ENCODE data around the gene IGSF8.

IGSF8 gene

GRCh38 chr1:160085686-160086455 is 12.5 kb downstream of the IGSF8 start:
- peak; percentile 73 to 75 for DNase-seq

GRCh38 chr1:160084771-160085321 is 13.6 kb downstream of the IGSF8 start:
- no peak for DNase-seq

DNA sequence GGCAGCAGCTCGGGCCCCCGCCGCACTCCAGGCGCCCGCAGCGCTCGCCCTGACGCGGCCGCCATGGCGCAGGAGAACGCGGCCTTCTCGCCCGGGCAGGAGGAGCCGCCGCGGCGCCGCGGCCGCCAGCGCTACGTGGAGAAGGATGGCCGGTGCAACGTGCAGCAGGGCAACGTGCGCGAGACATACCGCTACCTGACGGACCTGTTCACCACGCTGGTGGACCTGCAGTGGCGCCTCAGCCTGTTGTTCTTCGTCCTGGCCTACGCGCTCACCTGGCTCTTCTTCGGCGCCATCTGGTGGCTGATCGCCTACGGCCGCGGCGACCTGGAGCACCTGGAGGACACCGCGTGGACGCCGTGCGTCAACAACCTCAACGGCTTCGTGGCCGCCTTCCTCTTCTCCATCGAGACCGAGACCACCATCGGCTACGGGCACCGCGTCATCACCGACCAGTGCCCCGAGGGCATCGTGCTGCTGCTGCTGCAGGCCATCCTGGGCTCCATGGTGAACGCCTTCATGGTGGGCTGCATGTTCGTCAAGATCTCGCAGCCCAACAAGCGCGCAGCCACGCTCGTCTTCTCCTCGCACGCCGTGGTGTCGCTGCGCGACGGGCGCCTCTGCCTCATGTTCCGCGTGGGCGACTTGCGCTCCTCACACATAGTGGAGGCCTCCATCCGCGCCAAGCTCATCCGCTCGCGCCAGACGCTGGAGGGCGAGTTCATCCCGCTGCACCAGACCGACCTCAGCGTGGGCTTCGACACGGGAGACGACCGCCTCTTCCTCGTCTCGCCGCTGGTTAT is 14.2 kb downstream of the IGSF8 start:
- peak; percentile 75 to 77 for DNase-seq

DNA sequence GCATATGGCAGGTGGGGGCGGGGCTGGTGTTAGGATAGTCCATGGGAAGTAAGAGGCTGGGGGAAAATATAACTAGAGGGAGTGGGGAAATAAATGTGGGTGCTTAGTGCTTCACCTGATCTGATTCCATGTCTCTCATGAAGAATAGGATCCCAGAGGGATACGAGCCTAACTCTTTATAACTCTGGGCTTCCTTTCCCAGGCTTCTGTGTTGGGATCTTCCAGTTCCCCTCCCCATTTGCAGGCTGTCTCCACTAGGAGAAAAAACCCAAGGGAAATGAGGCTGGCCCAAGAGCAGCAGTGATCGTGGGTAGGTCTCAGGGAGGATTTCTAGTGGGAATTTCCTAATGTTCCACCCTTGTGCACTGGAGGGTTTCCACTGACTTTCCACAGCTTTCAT is 15.5 kb downstream of the IGSF8 start:
- no peak for DNase-seq

- no peak for DNase-seq
These were observed 15.9 kb downstream of the IGSF8 start for GRCh38 chr1:160082487-160082886.

- DNase-seq, result no peak
These were observed 17.0 kb downstream of the IGSF8 start, which contains the start of gene KCNJ9 for GRCh38 chr1:160081261-160081936. KCNJ9 (plus strand) TSS chr1:160081538; CDS start chr1:160084031, 2,493 bp downstream.

- no peak for DNase-seq
These were observed 17.9 kb downstream of the IGSF8 start for GRCh38 chr1:160080381-160081100.

DNA sequence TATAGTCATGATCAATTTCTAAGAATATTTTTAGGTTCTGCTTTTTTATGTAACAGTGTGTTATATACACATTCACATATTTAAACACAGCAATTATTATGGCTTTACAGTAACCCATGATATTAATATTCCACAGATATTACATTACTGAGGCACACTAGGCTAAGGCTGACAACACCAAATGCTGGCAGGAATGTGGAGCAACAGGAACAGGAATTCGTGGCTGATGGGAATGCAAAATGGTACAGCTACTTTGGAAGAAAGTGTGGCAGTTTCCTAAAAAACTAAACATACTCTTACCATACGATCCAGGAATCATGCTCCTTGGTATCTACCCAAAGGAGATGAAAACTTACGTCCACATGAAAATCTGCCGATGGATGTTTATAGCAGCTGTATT is 19.0 kb downstream of the IGSF8 start:
- no peak for DNase-seq

GRCh38 chr1:160078512-160079195 is 19.8 kb downstream of the IGSF8 start:
- DNase-seq, result peak; percentile 44 to 47

- no peak for DNase-seq
These were observed 20.9 kb downstream of the IGSF8 start for GRCh38 chr1:160077486-160077885.

DNA sequence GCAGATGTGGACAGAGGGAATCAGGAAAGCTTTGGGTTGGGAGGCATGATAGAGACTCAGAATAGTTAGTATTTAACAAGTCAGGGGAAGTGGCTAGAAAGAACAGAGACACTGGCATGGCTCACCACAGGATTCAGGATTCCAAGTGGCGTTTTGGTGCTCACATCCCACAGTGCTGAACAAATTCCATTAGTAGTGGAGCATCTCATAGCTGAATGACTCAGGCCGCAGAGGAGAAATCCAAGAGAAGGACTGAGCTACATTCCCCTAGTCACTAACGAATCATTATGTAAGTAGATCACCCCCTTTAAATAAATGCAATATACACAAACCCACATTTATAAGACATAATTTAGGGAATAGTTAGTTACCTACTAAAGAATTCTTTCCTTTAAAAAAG is 22.1 kb downstream of the IGSF8 start:
- DNase-seq, result no peak

DNA sequence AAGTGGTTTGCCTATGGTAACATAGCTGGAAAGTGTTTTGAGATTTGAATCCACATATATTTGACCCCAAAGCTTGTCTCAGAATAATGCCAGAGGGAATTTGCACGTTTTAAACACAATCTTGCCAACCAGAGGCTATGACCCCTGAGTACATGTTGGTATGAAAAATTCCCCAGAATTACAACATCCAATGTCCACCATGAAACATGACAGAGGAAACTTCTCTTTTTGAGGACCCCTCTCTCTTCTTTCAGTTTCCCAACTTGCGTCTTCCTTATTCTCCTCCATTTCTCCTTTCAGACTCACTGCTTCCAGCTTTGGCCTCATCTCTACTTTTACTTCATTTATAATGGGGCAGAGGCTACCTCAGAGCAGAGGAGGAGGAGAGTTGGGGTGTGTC is 22.6 kb downstream of the IGSF8 start:
- no peak for DNase-seq

DNA sequence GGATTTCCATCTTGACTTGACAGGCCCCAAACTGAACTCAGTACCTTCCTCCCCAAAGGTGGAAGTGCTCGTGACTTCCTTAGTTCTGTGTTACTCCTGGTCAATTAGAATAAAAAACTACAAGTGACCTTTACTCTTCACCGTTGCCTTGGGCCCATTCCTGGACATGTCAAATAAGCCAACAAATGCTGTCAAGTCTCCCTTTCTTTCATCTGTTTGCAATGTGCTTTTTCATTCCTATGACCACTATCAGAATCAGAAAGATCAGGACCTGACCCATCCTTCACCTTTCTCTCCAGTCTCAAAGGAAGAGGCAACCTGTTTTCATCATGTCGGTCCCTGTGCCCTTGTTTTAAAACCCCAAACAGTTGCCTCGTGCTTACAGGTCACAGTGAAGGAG is 23.6 kb downstream of the IGSF8 start:
- DNase-seq, result no peak

DNA sequence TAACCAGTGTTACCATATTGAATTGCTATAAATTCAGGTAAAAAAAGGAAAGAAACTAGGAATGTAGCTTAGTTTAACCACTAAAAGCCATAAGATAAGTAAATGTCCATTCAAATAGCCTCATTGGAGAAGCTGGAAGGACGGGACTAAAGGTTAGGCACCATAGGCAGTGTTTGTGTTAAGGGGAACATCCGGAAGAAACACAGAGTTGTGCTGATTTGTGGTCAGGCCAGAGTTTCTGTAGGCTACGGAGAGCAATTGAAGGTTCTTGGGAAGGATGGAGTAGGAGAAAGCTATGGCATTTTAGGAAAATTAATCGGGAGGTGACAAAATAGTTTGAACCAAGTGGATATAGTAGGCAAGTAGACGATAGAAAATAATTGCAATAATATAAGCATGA is 27.1 kb downstream of the IGSF8 start:
- no peak for DNase-seq

DNA sequence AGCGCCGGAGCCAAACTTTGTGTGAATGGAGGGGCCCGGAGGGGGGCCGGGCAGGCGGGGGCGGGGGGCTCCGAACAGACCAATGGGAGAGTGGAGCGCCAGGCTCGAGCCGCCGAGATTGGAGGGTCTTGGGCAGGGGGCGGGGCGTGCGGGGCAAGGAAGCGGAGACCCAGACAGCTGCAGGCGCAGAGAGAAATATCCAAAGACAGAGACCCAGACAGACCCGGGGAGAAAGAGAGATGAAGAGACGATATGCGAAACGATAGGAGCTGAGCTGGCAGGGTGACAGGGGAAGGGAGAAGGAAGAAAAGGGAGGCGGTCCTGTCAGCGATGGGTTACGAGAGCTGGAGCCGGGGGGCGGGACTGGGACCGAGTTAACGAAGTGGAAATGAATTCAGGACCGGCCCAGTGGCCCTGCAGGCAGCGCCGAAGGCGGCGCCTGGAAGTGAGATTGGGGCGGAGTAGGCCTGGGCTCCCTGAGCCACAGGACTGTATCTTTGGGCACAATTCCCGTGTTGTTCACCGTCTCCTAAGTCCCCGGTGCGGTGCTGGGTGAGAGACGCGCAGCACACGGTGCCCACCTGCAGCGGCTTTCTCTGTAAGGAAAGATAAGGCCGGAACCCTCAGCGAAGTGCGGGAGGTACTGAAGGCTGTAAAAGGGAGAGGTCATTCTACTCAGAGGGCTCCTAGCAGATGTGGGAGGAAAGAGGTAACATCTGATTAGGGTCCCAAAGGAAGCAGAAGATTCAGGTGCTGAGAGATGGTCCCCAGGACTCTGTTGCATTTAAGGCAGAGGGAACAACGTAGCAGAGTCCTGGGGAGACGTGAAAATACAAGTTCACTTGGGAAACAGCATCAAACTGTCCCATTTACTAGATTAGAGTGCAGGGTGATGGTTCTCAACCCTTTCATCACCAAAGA is 27.9 kb downstream of the IGSF8 start:
- DNase-seq, result peak; percentile 55 to 58

DNA sequence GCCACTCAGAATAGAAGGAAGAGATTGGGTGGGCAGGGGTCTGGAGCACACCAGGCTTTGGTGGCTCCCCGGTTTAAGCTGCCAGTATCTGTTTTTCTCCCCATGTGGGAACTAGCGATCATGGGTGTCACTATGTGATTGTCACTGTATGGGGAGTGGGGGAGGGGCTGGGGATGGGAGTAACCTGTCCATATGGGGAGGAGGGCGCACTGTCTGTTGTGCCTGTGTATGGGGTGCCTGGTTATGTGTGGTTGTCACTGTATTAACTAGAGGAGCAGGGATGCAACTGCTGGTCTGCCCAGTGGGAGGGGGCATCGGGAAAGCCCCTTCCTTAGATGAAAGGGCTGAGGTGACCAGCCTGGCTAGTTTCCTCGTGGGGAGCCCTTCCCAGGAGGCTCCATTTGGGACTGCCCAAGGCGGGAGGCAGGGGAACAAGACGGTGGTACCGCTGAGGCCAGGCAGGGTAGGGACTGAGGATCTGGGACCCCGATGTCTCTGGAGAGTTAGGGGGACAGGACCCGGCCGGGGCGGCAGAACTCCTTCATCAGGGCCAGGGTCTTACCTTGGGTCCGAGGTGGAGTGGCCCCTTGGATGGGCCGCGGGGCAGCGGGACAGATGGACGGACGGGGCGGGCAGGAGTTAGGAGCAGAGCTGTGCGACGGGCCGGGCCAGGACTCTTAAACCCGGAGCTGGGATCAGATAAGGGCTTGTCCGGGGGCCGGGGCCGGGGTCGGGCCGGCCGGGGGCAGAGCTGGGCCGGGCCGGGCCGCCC is 28.8 kb downstream of the IGSF8 start, which contains the start of gene KCNJ10:
Gene KCNJ10, minus strand, starts transcription at position 701 of the 772 bp plus-strand sequence. CDS start 27,628 bp downstream, outside the sequence.
- no peak for DNase-seq

- no peak for DNase-seq
These were observed 30.2 kb downstream of the IGSF8 start for GRCh38 chr1:160068225-160068624.

- no peak for DNase-seq
These were observed 31.3 kb downstream of the IGSF8 start for GRCh38 chr1:160066829-160067745.

DNA sequence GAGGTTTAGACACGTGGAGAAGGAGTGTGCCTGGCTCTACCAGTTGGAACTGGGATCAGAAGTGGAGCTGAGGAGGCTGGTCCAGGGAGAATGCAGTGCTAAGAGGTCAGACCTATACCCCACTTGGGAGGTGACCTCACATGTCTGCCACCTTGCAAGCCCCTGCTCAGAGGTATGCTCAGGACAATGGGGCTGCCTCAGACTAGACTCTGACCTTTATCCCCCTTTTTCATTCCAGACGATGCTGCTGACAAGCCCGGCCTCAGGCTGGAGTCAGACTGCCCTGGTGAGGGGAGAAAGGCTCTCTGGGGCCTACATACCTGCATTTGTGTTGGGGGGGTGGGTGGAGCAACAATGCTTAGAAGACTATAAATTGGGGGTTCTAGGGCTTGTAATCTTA is 33.7 kb downstream of the IGSF8 start:
- DNase-seq, result no peak

All from activated CD4-positive, alpha-beta T cell treated with anti-CD3 and anti-CD28 coated beads, Interleukin-2, amount 50 U/mL, for 4 hours (primary cell).